PC-9 (cell line): ENCODE results near the gene CSRP1.

Source experiments
- CTCF ChIP-seq: fragments of 200-600 bp; sonication (generic); conservative IDR thresholded peaks from 2 replicates; pipeline ENCODE4 v1.6.1; 2017; ENCODE audit warnings: mixed run types, antibody characterized with exemption, mild to moderate bottlenecking, moderate library complexity
- EZH2 ChIP-seq: fragments of 200-600 bp; sonication (generic); IDR thresholded peaks from 2 replicates; pipeline ENCODE4 v1.8.0; 2017; ENCODE audit warnings: antibody characterized with exemption, low read depth

GRCh38 chr1:201516511-201517127 is 9.7 kb upstream of the CSRP1 start:
- TF ChIP-seq EZH2: no peak
- no peak for TF ChIP-seq CTCF
